Subcutaneous abdominal adipose tissue (tissue), 5 donors: ENCODE measurements around the gene RAB40C.

Experiments used
- H3K27ac ChIP-seq: one replicate; pipeline ENCODE4 v1.7.0; 2013; ENCODE audit warnings: low read depth, mild to moderate bottlenecking, inconsistent platforms, low read length, moderate library complexity
- H3K27me3 ChIP-seq, 5 donors: one replicate each; pipeline ENCODE4 v1.7.0; 2013; ENCODE audit warnings: low read length in 5 of 5, inconsistent platforms in 1 of 5; ENCODE audit not compliant: control insufficient read depth in 5 of 5, insufficient read depth in 4 of 5
- H3K36me3 ChIP-seq, 5 donors: one replicate each; pipeline ENCODE4 v1.7.0; 2013; ENCODE audit warnings: low read length in 5 of 5; ENCODE audit not compliant: control insufficient read depth in 5 of 5, insufficient read depth in 5 of 5
- H3K4me1 ChIP-seq, 5 donors: one replicate each; pipeline ENCODE4 v1.7.0; 2013; ENCODE audit warnings: low read length in 5 of 5, mild to moderate bottlenecking in 3 of 5, moderate library complexity in 1 of 5; ENCODE audit not compliant: control insufficient read depth in 5 of 5, insufficient read depth in 5 of 5
- H3K4me3 ChIP-seq, 5 donors: one replicate each; pipeline ENCODE4 v1.7.0; 2013; ENCODE audit warnings: low read length in 5 of 5, low read depth in 1 of 5
- H3K9ac ChIP-seq, 5 donors: one replicate each; pipeline ENCODE4 v1.7.0; 2013; ENCODE audit warnings: low read length in 5 of 5, mild to moderate bottlenecking in 4 of 5, moderate library complexity in 3 of 5
- H3K9me3 ChIP-seq, 5 donors: one replicate each; pipeline ENCODE4 v1.7.0; 2013; ENCODE audit warnings: low read length in 5 of 5; ENCODE audit not compliant: control insufficient read depth in 5 of 5
- donor health status: healthy.
- donor health status: healthy.
- donor health status: healthy.
- donor health status: healthy.
- donor health status: healthy.

The RAB40C gene

GRCh38 chr16:559021-559380 lies 30.9 kb upstream of the RAB40C start:
- H3K9me3 ChIP-seq, result no peaks in the 10 kb centered on the region
- H3K27ac ChIP-seq, result no peak overlapping the region
- H3K27me3 ChIP-seq, result peaks cover 28 to 44% (median 40%) of the 10 kb centered on the region in 5 donors
- peaks cover 0 to 13% (median 3%) of the 10 kb centered on the region in 5 donors for H3K4me1 ChIP-seq
- H3K9ac ChIP-seq, result no peak overlapping the region
- no peak overlapping the region for H3K4me3 ChIP-seq
- H3K36me3 ChIP-seq, result no peaks in the 10 kb centered on the region

GRCh38 chr16:559411-560203 lies 30.3 kb upstream of the RAB40C start:
- peaks cover 0 to 11% (median 3%) of the 10 kb centered on the region in 5 donors for H3K4me1 ChIP-seq
- no peak overlapping the region for H3K9ac ChIP-seq
- no peak overlapping the region for H3K4me3 ChIP-seq
- no peak overlapping the region for H3K27ac ChIP-seq
- no peaks in the 10 kb centered on the region for H3K9me3 ChIP-seq
- peaks cover 28 to 44% (median 40%) of the 10 kb centered on the region in 5 donors for H3K27me3 ChIP-seq
- no peaks in the 10 kb centered on the region for H3K36me3 ChIP-seq

DNA sequence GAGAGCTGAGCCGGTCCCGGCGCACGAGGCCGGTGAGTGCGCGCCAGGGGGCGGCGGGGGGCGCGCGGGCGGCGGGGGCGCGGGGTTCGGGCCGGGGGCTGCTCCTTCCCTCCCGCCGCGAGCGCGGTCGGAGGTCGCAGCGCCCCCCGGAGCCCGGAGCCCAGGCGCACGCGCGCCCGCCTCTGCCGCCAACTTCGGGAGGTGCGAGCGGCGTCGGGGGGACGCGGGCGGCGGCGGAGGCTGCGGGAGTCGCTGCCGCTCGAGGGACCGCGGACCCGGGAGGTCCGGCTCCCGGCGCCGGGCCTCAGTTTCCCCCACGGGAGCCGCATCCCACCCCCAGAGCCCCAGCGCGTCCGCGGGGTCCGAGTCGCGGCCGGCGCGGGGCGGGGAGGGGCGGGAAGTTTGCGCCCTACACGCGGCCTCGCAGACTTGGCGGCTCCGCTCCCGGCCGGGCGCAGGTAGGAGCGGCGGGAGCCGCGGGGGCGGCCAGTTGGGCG lies 29.6 kb upstream of the RAB40C start, which contains the start of gene PRR35:
TSS of gene PRR35 (plus strand) at position 191 of the 497 bp plus-strand sequence. CDS start 2,901 bp downstream, outside the sequence.
- H3K4me3 ChIP-seq, result no peak within 1 kb of the TSS
- H3K9ac ChIP-seq, result no peak within 1 kb of the TSS
- no peak within 1 kb of the TSS for H3K27ac ChIP-seq
- no peaks in the 10 kb centered on the region for H3K36me3 ChIP-seq
- peaks cover 0 to 8% (median 3%) of the 10 kb centered on the region in 5 donors for H3K4me1 ChIP-seq
- peaks cover 28 to 44% (median 40%) of the 10 kb centered on the region in 5 donors for H3K27me3 ChIP-seq
- H3K9me3 ChIP-seq, result no peaks in the 10 kb centered on the region

DNA sequence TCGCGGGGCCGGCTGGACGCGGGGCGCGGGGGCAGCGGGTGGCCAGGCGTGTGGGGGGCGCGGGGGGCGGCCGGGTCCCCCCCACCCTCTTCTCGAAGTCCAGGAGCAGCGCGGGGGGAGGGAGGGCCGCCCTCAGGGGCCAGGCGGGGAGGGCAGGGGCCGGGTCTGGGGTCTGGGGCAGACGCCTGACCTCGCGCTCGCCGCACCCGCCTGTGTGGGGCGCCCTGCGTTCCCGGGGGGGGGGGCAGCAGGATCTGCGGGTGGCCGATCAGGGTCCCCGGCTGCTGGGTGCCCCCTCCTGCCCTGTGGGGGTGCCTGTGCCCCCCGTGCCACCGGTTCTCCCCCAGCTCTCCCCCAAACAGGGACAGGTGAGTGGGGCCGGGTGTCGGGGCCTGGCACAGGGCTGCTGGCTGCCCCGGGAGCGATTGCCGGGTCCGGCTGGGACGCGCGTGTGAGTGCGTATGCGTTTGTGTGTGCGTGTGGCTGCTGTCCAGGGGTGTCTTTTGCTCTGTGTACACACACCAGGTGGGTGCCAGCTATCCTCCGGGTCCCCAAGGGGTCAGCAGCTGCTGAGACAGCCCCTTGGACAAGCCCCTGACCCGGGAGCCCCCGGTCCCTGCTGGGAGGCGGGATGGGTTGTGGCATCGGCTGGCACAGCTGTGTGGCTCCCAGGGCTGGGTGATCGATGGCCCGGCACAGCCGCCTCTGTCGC lies 29.0 kb upstream of the RAB40C start:
- Histone ChIP-seq H3K36me3 (no peaks in the 10 kb centered on the region), H3K9me3 (no peaks in the 10 kb centered on the region), H3K27me3 (peaks cover 28 to 44% (median 40%) of the 10 kb centered on the region in 5 donors), H3K4me1 (peaks cover 0 to 10% (median 4%) of the 10 kb centered on the region in 5 donors), H3K27ac (no peak overlapping the region), H3K4me3 (no peak overlapping the region), H3K9ac (no peak overlapping the region)

- Histone ChIP-seq H3K9me3 (no peaks in the 10 kb centered on the region), H3K36me3 (no peaks in the 10 kb centered on the region), H3K4me1 (peaks cover 0 to 15% (median 9%) of the 10 kb centered on the region in 5 donors), H3K4me3 (no peak overlapping the region), H3K27ac (no peak overlapping the region), H3K27me3 (peaks cover 28 to 44% (median 40%) of the 10 kb centered on the region in 5 donors), H3K9ac (no peak overlapping the region)
Observed at GRCh38 chr16:561413-561794, 28.5 kb upstream of the RAB40C start.

GRCh38 chr16:561957-562938 lies 27.6 kb upstream of the RAB40C start:
- H3K4me1 ChIP-seq, result peaks cover under 1 to 24% (median 18%) of the 10 kb centered on the region in 5 donors
- no peak overlapping the region for H3K27ac ChIP-seq
- no peaks in the 10 kb centered on the region for H3K9me3 ChIP-seq
- no peak overlapping the region for H3K4me3 ChIP-seq
- H3K9ac ChIP-seq, result no peak overlapping the region
- no peaks in the 10 kb centered on the region for H3K36me3 ChIP-seq
- H3K27me3 ChIP-seq, result peaks cover 28 to 42% (median 40%) of the 10 kb centered on the region in 5 donors

DNA sequence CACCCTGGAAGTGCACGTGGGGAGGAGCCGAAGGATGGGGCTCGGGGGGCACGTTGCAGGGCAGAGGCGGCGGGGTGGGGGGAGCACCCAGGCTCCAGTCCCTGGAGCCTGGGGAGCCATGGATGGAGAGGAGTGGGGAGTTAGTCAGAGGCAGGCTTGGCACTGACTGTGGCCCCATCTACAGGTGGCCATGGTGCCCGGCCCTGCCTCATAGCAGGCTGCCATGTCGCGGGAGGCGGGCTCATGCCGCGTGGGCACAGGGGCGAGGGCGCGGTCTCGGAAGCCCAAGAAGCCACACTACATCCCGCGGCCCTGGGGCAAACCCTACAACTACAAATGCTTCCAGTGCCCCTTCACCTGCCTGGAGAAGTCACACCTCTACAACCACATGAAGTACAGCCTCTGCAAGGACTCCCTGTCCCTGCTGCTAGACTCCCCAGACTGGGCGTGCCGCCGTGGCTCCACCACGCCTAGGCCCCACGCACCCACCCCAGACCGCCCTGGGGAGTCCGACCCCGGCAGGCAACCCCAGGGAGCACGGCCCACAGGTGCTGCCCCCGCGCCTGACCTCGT lies 26.7 kb upstream of the RAB40C start:
- Histone ChIP-seq H3K27me3 (peaks cover 28 to 38% (median 34%) of the 10 kb centered on the region in 5 donors), H3K4me1 (peaks cover 1 to 33% (median 25%) of the 10 kb centered on the region in 5 donors), H3K9me3 (no peaks in the 10 kb centered on the region)

DNA sequence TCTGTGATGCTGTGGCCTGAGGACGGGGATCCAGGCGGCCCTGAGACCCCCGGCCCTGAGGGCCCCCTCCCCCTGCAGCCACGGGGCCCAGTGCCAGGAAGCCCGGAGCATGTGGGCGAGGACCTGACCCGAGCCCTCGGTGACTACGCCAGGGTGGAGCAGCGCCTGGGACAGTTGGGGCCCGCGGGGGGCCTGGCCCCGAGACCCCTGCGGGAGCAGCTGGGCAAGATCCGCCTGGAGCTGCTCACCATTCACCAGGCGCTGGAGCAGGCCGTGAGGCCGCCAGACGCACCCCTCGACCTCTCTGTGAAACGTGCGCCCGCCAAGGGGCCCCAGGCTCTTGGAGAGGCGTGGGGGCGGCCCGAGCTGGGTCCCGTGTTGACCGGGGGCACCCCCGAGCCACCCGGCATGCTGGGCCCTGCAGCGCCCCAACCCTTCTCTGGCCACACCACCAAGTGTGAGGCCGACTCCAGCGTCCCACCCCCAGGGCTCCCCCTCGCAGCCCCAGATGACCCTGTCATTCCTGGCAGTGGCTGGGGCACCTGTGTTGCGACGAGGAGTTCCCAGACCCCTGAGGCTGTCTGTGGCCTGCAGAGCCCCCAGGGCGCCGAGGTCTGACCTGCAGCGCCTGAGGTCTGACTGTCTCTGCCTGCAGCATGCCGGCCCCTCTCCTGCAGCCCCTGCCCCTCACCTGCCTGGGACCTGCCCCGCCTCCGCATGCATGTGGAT lies 25.0 kb upstream of the RAB40C start:
- Histone ChIP-seq H3K9ac (no peak overlapping the region), H3K4me3 (no peak overlapping the region), H3K27ac (no peak overlapping the region), H3K9me3 (no peaks in the 10 kb centered on the region), H3K36me3 (no peaks in the 10 kb centered on the region), H3K4me1 (peaks cover 5 to 39% (median 34%) of the 10 kb centered on the region in 5 donors), H3K27me3 (peaks cover 11 to 22% (median 17%) of the 10 kb centered on the region in 5 donors)

More for the DNA sequence above, 26.7 kb upstream of the RAB40C start:
- no peak overlapping the region for H3K27ac ChIP-seq
- H3K4me3 ChIP-seq, result no peak overlapping the region
- no peaks in the 10 kb centered on the region for H3K36me3 ChIP-seq
- no peak overlapping the region for H3K9ac ChIP-seq
